ENCODE data around the gene TTI1.

- no peak for TF ChIP-seq PATZ1 (tag by site-specific recombination; IDR thresholded peaks at IDR 0.05)
- no peak for TF ChIP-seq ZFP41 (tag by site-specific recombination; IDR thresholded peaks at IDR 0.05; ENCODE audit: borderline replicate concordance)
- no peak for TF ChIP-seq BCL11A (tag by site-specific recombination; IDR thresholded peaks at IDR 0.05; ENCODE audit: low read depth)
- TF ChIP-seq ZNF335 (tag by site-specific recombination; conservative IDR thresholded peaks at IDR 0.05), result no peak
- no peak for TF ChIP-seq HOXA7 (CRISPR knock-in tag; IDR thresholded peaks at IDR 0.05; ENCODE audit: borderline replicate concordance)
These were observed 3.1 kb upstream of the TTI1 start for GRCh38 chr20:38036366-38036765.

Measured in HEK293 (cell line).